NCI-H2081 treated with DMSO at 0.1 percent for 48 hours (cell line): ENCODE results near the gene KBTBD4.
A peak's percentile ranks its signal among the peaks of the same experiment; 100 is the strongest.
"Not testable (repeated sequence)": the region's sequence is repeated elsewhere in the genome, so short reads cannot be mapped to it uniquely, and the experiment has no call there.

Experiments used
- DNase-seq: peaks from one replicate; lab custom pipeline; 2025; lab: John Stamatoyannopoulos, UW

KBTBD4 gene

GRCh38 chr11:47589977-47590861, 11.4 kb upstream of the KBTBD4 start:
- DNase-seq = no peak

DNA sequence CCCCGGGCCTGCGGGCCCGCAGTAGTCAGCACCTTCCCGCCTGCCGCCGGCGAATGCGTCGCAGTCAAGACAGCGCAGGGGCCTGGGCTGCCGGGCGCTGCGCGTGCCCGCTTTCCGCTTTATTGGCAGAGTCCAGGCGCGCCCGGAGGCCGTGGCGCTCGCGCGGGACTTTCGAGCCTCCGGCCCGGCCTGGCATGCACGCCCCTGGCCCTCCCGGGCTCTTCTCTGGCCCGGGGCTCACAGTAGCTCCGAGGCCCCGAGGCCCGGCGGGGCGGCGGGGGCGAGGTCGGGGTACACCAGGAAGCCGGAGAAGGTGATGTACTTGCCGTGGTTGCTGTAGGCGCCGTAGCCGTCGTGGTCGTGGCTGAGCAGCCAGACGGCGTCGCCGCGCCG, 10.8 kb upstream of the KBTBD4 start:
- no peak for DNase-seq

- DNase-seq = no peak
These were observed 10.3 kb upstream of the KBTBD4 start for GRCh38 chr11:47589118-47589517.

DNA sequence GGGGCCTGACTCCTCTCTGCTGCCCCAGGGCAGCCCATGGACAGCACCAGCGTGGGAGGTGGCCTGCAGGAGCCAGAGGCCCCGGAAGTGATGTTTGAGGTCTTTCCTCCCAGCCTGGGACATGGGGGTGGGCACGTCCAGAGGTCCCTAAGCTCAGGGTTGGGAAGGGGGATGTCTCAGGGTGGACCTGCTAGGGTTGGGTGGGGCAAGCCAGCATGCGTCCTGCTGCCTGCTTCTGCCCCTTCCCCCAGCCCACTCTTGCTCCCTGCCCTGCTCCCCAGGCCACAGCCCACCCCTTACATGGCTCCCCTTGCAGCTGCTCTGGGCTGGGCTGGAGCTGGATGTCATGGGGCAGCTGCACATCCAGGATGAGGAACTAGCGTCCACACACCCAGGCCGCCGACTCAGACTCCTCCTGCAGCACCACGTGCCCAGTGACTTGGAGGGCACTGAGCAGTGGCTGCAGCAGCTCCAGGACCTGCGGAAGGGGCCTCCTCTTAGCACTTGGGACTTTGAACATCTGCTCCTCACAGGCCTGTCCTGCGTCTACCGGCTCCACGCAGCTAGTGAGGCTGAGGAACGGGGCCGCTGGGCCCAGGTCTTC, 9.1 kb upstream of the KBTBD4 start:
- DNase-seq = no peak

GRCh38 chr11:47587039-47587716, 8.4 kb upstream of the KBTBD4 start:
- DNase-seq = no peak

GRCh38 chr11:47586098-47586855, 7.5 kb upstream of the KBTBD4 start, which contains the start of gene FAM180B:
Gene FAM180B, plus strand, starts transcription at chr11:47586678. Its CDS starts 91 bp downstream, at chr11:47586769.
- no peak for DNase-seq

GRCh38 chr11:47583844-47584243, 5.1 kb upstream of the KBTBD4 start:
- DNase-seq = no peak

- DNase-seq = no peak
These were observed 1.2 kb downstream of the KBTBD4 start for GRCh38 chr11:47577460-47578041.

- no peak for DNase-seq
These were observed 5.4 kb downstream of the KBTBD4 start for GRCh38 chr11:47573321-47573720.

- DNase-seq = no peak
These were observed 6.0 kb downstream of the KBTBD4 start for GRCh38 chr11:47572715-47573255.

DNA sequence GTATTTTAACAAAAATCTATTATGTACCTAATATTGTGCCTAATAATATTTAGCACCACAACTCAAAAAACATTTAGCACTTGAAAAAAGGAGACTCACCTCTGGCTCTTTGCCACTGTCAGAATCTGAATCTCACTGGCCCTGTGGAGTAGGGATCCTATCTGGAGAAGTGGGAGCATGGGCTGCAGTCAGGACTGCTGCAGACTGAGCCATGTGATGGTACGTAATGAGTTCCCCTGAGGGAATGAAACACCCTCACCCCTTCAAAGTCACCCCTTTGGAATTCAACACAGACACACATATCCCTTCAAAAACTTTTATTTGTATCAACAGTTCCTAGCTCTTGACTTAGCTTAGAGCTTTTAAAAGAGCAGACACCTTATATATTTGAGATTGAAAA, 6.9 kb downstream of the KBTBD4 start:
- DNase-seq = no peak

DNA sequence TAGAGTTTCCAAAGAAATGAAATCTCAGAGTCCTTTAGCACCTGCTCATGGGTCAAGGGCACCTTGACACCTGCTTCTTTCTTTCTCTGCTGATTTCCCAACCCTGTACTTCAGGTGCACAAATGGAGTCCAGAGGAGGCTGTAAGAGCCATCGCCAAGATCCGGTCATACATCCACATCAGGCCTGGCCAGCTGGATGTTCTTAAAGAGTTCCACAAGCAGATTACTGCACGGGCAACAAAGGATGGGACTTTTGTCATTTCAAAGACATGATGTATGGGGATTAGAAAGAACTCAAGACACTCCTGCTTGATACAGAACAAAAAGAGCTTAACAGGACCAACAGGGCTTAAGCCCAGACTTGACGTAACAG, 7.4 kb downstream of the KBTBD4 start:
- no peak for DNase-seq

- DNase-seq = no peak
These were observed 8.0 kb downstream of the KBTBD4 start for GRCh38 chr11:47570651-47571356.

- no peak for DNase-seq
These were observed 9.1 kb downstream of the KBTBD4 start for GRCh38 chr11:47569646-47570045.

- DNase-seq = no peak
These were observed 12.5 kb downstream of the KBTBD4 start for GRCh38 chr11:47566149-47566698.

GRCh38 chr11:47565340-47566148, 13.2 kb downstream of the KBTBD4 start, which contains the start of gene PTPMT1:
Gene PTPMT1, plus strand, starts transcription at chr11:47565599. Its CDS starts 24 bp downstream, at chr11:47565623.
- DNase-seq = peak; percentile 12

- no peak for DNase-seq
These were observed 13.8 kb downstream of the KBTBD4 start for GRCh38 chr11:47564933-47565339.

DNA sequence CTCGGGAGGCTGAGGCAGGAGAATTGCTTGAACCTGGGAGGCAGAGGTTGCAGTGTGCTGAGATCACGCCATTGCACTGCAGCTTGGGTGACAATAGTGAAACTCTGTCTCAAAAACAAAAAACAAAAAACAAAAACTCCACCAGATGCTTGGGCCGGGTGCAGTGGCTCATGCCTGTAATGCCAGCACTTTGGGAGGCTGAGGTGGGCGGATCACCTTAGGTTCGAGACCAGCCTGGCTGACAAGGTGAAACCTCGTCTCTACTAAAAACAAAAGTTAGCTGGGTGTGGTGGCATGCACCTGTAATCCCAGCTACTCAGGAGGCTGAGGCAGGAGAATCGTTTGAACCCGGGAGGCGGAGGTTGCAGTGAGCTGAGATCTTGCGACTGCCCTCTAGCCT, 14.4 kb downstream of the KBTBD4 start:
- DNase-seq = not testable (repeated sequence)

- DNase-seq = not testable (repeated sequence)
These were observed 16.4 kb downstream of the KBTBD4 start for GRCh38 chr11:47562393-47562792.
